ENCODE results near the gene ZNF600. TPM values are rescaled to one million over a fixed set of nuclear protein-coding genes. Genes with fewer than 3 reads are reported as not detected.
"Not testable (repeated sequence)": the region's sequence is repeated elsewhere in the genome, so short reads cannot be mapped to it uniquely, and the experiment has no call there.

ZNF600 gene
- total RNA-seq, 1 experiment from 2014 or later, result 3.3 TPM

- in situ Hi-C loops (cut with HindIII; ENCODE audit: low pct_unique_long_range_greater_than_20kb, low sequenced_read_pairs), result no loop called here
- no peak for DNase-seq (ENCODE audit: low read depth)
Observed at GRCh38 chr19:52716522-52716921, 70.1 kb downstream of the ZNF600 start.

- in situ Hi-C loops (cut with HindIII; ENCODE audit: low pct_unique_long_range_greater_than_20kb, low sequenced_read_pairs); DNase-seq (ENCODE audit: low read depth): not testable (repeated sequence)
Observed at GRCh38 chr19:52715902-52716301, 70.7 kb downstream of the ZNF600 start.

GRCh38 chr19:52715330-52715729 is 71.3 kb downstream of the ZNF600 start:
- DNase-seq (ENCODE audit: low read depth); in situ Hi-C loops (cut with HindIII; ENCODE audit: low pct_unique_long_range_greater_than_20kb, low sequenced_read_pairs): not testable (repeated sequence)

Other genes with a start within 250 kb of the ZNF600 start
- 4.0 and 10.2 TPM in 2 replicates for gene ZNF701, start 216.5 kb downstream of the ZNF600 start, total RNA-seq (2014; rRNA removed; shearing (Covaris generic); ENCODE audit: low replicate concordance)
- gene ZNF83, start 148.4 kb downstream of the ZNF600 start, total RNA-seq (2014; rRNA removed; shearing (Covaris generic); ENCODE audit: low replicate concordance), result 11.9 and 19.2 TPM in 2 replicates
- gene ZNF611, start 51.7 kb downstream of the ZNF600 start, total RNA-seq (2014; rRNA removed; shearing (Covaris generic); ENCODE audit: low replicate concordance), result 8.6 and 29.9 TPM in 2 replicates
- gene ZNF28, start 34.8 kb upstream of the ZNF600 start, total RNA-seq (2014; rRNA removed; shearing (Covaris generic); ENCODE audit: low replicate concordance), result 15.8 and 20.7 TPM in 2 replicates
- 30.9 and 36.6 TPM in 2 replicates for gene ZNF468, start 70.8 kb upstream of the ZNF600 start, total RNA-seq (2014; rRNA removed; shearing (Covaris generic); ENCODE audit: low replicate concordance)
- gene ZNF320, start 110.8 kb upstream of the ZNF600 start, total RNA-seq (2014; rRNA removed; shearing (Covaris generic); ENCODE audit: low replicate concordance), result 4.3 and 11.8 TPM in 2 replicates
- 2.8 and 4.3 TPM in 2 replicates for gene ZNF888, start 136.6 kb upstream of the ZNF600 start, total RNA-seq (2014; rRNA removed; shearing (Covaris generic); ENCODE audit: low replicate concordance)
- 10.0 and 15.9 TPM in 2 replicates for gene ZNF816, start 176.1 kb upstream of the ZNF600 start, total RNA-seq (2014; rRNA removed; shearing (Covaris generic); ENCODE audit: low replicate concordance)
- gene ERVV-1, start 227.1 kb upstream of the ZNF600 start, total RNA-seq (2014; rRNA removed; shearing (Covaris generic); ENCODE audit: low replicate concordance), result not detected in 2 replicates

Measured in Caki2 (cell line).